ENCODE measurements around the gene ZNF426.
A peak's percentile ranks its signal among the peaks of the same experiment; 100 is the strongest.
"Not testable (repeated sequence)": the region's sequence is repeated elsewhere in the genome, so short reads cannot be mapped to it uniquely, and the experiment has no call there.

The ZNF426 gene

GRCh38 chr19:9538183-9539058, at the start of gene ZNF426:
ZNF426 (minus strand) TSS chr19:9538645; CDS start chr19:9536232, 2,413 bp downstream.
- peak; percentile 53 for DNase-seq

GRCh38 chr19:9586764-9587163, 48.3 kb upstream of the ZNF426 start:
- peak; percentile 23 for DNase-seq

- peak; percentile 47 for DNase-seq
These were observed 45.8 kb upstream of the ZNF426 start, which contains the start of gene ZNF121 for GRCh38 chr19:9584073-9584833. ZNF121 (minus strand) TSS chr19:9584504; CDS start chr19:9568097, 16,407 bp downstream.

GRCh38 chr19:9582081-9582725, 43.8 kb upstream of the ZNF426 start:
- DNase-seq, result not testable (repeated sequence)

GRCh38 chr19:9580728-9581127, 42.3 kb upstream of the ZNF426 start:
- no peak for DNase-seq

- DNase-seq, result no peak
These were observed 31.8 kb upstream of the ZNF426 start for GRCh38 chr19:9570255-9570654.

- no peak for DNase-seq
These were observed 28.3 kb upstream of the ZNF426 start for GRCh38 chr19:9566729-9567128.

GRCh38 chr19:9565900-9566705, 27.7 kb upstream of the ZNF426 start:
- no peak for DNase-seq

- DNase-seq, result no peak
These were observed 14.3 kb upstream of the ZNF426 start for GRCh38 chr19:9552536-9553274.

GRCh38 chr19:9547870-9548269, 9.4 kb upstream of the ZNF426 start:
- DNase-seq, result no peak

GRCh38 chr19:9541281-9541680, 2.8 kb upstream of the ZNF426 start:
- DNase-seq, result not testable (repeated sequence)

GRCh38 chr19:9539921-9540320, 1.5 kb upstream of the ZNF426 start:
- DNase-seq, result not testable (repeated sequence)

- DNase-seq, result not testable (repeated sequence)
These were observed 756 bp upstream of the ZNF426 start for GRCh38 chr19:9539201-9539600.

- no peak for DNase-seq
These were observed 2.5 kb downstream of the ZNF426 start for GRCh38 chr19:9535934-9536333.

GRCh38 chr19:9531933-9532332, 6.5 kb downstream of the ZNF426 start:
- DNase-seq, result no peak

- no peak for DNase-seq
These were observed 9.6 kb downstream of the ZNF426 start for GRCh38 chr19:9528757-9529336.

GRCh38 chr19:9523885-9524474, 14.5 kb downstream of the ZNF426 start:
- DNase-seq, result no peak

- no peak for DNase-seq
These were observed 31.2 kb downstream of the ZNF426 start for GRCh38 chr19:9507285-9507684.

GRCh38 chr19:9500796-9501195, 37.6 kb downstream of the ZNF426 start:
- DNase-seq, result no peak

GRCh38 chr19:9498183-9498902, 40.1 kb downstream of the ZNF426 start, which contains the start of gene ZNF560:
ZNF560 (minus strand) TSS chr19:9498616; CDS start chr19:9475313, 23,303 bp downstream.
- peak; percentile 68 for DNase-seq
